ENCODE measurements around the gene TTC9C. TPM values are rescaled to one million over a fixed set of nuclear protein-coding genes. Genes with fewer than 3 reads are reported as not detected.

Gene TTC9C
- total and polyA plus RNA-seq, 2 of the 13 experiments (the other 11 are each of a cell fraction or from before 2014, with no cell fraction given): 28.0 to 36.4 TPM

DNA sequence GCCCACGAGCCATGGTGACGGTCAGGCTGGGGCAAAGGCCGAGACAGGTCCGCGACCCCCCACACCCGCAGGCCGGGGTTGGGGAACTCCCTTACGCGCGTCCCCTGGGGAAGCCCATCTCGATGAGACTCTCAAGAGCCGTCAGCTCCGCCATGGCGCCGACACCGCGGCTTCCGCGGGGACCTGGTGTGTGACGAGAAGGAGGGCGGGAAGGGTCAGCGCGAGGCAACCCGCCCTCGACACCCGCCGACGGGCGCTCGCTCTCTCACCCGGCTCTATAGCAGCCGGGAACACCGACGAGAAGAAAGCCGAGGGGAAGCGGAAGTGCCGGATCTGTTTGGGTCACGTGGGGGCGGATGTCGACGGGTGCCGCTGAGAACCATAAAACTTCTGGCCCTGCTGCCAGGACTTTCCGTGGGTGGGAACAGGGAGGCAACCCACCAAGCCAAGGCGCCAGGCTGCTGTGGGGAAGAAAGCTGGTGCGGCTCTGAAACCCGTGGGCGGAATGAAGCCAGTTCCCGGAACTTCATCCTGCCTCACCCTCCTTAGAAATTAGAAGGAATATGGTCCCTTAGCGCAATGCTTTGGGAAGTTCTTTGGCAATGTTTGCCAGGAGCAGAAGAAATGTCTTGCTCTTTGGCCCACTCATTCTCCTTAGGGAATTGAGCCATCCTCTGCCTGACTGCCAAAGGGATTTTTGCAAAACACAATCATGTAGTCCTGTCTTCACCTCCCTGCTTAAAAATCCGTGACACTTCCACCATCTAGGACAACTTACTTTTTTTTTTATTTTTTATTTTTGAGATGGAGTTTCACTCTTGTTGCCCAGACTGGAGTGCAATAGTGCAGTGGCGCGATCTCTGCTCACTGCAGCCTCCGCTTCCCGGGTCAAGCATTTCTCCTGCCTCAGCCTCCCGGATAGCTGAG lies 49.3 kb upstream of the TTC9C start, which contains the start of gene UBXN1 (continued):
- TF ChIP-seq, protein P1, sequence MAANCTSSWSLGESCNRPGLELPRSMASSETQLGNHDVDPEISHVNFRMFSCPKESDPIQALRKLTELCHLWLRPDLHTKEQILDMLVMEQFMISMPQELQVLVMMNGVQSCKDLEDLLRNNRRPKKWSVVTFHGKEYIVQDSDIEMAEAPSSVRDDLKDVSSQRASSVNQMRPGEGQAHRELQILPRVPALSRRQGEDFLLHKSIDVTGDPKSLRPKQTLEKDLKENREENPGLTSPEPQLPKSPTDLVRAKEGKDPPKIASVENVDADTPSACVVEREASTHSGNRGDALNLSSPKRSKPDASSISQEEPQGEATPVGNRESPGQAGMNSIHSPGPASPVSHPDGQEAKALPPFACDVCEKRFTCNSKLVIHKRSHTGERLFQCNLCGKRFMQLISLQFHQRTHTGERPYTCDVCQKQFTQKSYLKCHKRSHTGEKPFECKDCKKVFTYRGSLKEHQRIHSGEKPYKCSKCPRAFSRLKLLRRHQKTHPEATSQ (CRISPR knock-in tag; IDR thresholded peaks at IDR 0.05; ENCODE audit: borderline replicate concordance): peak; percentile 78; the same call in 1 of the 2 replicates
- TF ChIP-seq ZNF224 (CRISPR knock-in tag; IDR thresholded peaks at IDR 0.05) (peak; percentile 56; the same call in 1 of the 2 replicates), ZNF230 (CRISPR knock-in tag; IDR thresholded peaks at IDR 0.05) (no peak), ZNF652 (CRISPR knock-in tag; IDR thresholded peaks at IDR 0.05; ENCODE audit: borderline replicate concordance, low read depth) (no peak), SP2 (CRISPR knock-in tag; IDR thresholded peaks at IDR 0.05) (peak; percentile 49; the same call in 1 of the 2 replicates), ZNF569 (CRISPR knock-in tag; IDR thresholded peaks at IDR 0.05; ENCODE audit: borderline replicate concordance) (no peak), KAT2B (IDR thresholded peaks at IDR 0.05; ENCODE audit: borderline replicate concordance, low read depth, low read length) (no peak), ZNF816 (CRISPR knock-in tag; IDR thresholded peaks at IDR 0.05; ENCODE audit: borderline replicate concordance) (no peak; the same call in 1 of the 2 replicates), HNF4G (IDR thresholded peaks at IDR 0.05; ENCODE audit: borderline replicate concordance, low read depth, low read length) (no peak), HNF4G (CRISPR knock-in tag; IDR thresholded peaks at IDR 0.05; ENCODE audit: borderline replicate concordance, low read depth) (peak; percentile 45; the same call in 1 of the 2 replicates), POLR2A (IDR thresholded peaks at IDR 0.05; ENCODE audit: insufficient read depth in 1 of 2, low read depth in 2 of 2, low read length in 2 of 2) (peak; percentile 72 to 79), MLLT10 (CRISPR knock-in tag; IDR thresholded peaks at IDR 0.05) (no peak)
- TF ChIP-seq, protein P2, sequence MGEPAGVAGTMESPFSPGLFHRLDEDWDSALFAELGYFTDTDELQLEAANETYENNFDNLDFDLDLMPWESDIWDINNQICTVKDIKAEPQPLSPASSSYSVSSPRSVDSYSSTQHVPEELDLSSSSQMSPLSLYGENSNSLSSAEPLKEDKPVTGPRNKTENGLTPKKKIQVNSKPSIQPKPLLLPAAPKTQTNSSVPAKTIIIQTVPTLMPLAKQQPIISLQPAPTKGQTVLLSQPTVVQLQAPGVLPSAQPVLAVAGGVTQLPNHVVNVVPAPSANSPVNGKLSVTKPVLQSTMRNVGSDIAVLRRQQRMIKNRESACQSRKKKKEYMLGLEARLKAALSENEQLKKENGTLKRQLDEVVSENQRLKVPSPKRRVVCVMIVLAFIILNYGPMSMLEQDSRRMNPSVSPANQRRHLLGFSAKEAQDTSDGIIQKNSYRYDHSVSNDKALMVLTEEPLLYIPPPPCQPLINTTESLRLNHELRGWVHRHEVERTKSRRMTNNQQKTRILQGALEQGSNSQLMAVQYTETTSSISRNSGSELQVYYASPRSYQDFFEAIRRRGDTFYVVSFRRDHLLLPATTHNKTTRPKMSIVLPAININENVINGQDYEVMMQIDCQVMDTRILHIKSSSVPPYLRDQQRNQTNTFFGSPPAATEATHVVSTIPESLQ (CRISPR knock-in tag; conservative IDR thresholded peaks at IDR 0.05): no peak
- TF ChIP-seq, protein P3, sequence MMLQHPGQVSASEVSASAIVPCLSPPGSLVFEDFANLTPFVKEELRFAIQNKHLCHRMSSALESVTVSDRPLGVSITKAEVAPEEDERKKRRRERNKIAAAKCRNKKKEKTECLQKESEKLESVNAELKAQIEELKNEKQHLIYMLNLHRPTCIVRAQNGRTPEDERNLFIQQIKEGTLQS (CRISPR knock-in tag; IDR thresholded peaks at IDR 0.05): no peak
- TF ChIP-seq, protein P4, sequence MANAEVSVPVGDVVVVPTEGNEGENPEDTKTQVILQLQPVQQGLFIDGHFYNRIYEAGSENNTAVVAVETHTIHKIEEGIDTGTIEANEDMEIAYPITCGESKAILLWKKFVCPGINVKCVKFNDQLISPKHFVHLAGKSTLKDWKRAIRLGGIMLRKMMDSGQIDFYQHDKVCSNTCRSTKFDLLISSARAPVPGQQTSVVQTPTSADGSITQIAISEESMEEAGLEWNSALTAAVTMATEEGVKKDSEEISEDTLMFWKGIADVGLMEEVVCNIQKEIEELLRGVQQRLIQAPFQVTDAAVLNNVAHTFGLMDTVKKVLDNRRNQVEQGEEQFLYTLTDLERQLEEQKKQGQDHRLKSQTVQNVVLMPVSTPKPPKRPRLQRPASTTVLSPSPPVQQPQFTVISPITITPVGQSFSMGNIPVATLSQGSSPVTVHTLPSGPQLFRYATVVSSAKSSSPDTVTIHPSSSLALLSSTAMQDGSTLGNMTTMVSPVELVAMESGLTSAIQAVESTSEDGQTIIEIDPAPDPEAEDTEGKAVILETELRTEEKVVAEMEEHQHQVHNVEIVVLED (CRISPR knock-in tag; IDR thresholded peaks at IDR 0.05; ENCODE audit: borderline replicate concordance): peak; percentile 75; the same call in 1 of the 2 replicates
- TF ChIP-seq, protein P5, sequence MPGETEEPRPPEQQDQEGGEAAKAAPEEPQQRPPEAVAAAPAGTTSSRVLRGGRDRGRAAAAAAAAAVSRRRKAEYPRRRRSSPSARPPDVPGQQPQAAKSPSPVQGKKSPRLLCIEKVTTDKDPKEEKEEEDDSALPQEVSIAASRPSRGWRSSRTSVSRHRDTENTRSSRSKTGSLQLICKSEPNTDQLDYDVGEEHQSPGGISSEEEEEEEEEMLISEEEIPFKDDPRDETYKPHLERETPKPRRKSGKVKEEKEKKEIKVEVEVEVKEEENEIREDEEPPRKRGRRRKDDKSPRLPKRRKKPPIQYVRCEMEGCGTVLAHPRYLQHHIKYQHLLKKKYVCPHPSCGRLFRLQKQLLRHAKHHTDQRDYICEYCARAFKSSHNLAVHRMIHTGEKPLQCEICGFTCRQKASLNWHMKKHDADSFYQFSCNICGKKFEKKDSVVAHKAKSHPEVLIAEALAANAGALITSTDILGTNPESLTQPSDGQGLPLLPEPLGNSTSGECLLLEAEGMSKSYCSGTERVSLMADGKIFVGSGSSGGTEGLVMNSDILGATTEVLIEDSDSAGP (CRISPR knock-in tag; IDR thresholded peaks at IDR 0.05; ENCODE audit: borderline replicate concordance): peak; percentile 85; the same call in 1 of the 2 replicates
- TF ChIP-seq, protein P6, sequence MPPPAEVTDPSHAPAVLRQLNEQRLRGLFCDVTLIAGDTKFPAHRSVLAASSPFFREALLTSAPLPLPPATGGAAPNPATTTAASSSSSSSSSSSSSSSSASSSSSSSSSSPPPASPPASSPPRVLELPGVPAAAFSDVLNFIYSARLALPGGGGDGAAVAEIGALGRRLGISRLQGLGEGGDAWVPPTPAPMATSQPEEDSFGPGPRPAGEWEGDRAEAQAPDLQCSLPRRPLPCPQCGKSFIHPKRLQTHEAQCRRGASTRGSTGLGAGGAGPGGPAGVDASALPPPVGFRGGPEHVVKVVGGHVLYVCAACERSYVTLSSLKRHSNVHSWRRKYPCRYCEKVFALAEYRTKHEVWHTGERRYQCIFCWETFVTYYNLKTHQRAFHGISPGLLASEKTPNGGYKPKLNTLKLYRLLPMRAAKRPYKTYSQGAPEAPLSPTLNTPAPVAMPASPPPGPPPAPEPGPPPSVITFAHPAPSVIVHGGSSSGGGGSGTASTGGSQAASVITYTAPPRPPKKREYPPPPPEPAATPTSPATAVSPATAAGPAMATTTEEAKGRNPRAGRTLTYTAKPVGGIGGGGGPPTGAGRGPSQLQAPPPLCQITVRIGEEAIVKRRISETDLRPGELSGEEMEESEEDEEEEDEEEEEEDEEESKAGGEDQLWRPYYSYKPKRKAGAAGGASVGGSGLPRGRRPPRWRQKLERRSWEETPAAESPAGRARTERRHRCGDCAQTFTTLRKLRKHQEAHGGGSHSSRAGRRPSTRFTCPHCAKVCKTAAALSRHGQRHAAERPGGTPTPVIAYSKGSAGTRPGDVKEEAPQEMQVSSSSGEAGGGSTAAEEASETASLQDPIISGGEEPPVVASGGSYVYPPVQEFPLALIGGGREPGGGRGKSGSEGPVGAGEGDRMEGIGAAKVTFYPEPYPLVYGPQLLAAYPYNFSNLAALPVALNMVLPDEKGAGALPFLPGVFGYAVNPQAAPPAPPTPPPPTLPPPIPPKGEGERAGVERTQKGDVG (CRISPR knock-in tag; IDR thresholded peaks at IDR 0.05; ENCODE audit: borderline replicate concordance): peak; percentile 58; the same call in 1 of the 2 replicates
